ENCODE measurements around the gene CHAD. TPM values are rescaled to one million over a fixed set of nuclear protein-coding genes. Genes with fewer than 3 reads are reported as not detected.

The CHAD gene, protein sequence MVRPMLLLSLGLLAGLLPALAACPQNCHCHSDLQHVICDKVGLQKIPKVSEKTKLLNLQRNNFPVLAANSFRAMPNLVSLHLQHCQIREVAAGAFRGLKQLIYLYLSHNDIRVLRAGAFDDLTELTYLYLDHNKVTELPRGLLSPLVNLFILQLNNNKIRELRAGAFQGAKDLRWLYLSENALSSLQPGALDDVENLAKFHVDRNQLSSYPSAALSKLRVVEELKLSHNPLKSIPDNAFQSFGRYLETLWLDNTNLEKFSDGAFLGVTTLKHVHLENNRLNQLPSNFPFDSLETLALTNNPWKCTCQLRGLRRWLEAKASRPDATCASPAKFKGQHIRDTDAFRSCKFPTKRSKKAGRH
- not detected in 2 replicates for total RNA-seq (2022)
- Bru-seq, nascent RNA = not detected
- BruChase-seq, experiment 1, labeled RNA remaining after a 6-hour chase = not detected
- percentile 12 among the genes with signal in this experiment for BruChase-seq, experiment 2, labeled RNA remaining after a 2-hour chase
- long read RNA-seq, partial matches to known transcripts = 0 of 1 reads
- long read RNA-seq, other reads (novel, unspliced or antisense) = 1 of 1 reads

DNA sequence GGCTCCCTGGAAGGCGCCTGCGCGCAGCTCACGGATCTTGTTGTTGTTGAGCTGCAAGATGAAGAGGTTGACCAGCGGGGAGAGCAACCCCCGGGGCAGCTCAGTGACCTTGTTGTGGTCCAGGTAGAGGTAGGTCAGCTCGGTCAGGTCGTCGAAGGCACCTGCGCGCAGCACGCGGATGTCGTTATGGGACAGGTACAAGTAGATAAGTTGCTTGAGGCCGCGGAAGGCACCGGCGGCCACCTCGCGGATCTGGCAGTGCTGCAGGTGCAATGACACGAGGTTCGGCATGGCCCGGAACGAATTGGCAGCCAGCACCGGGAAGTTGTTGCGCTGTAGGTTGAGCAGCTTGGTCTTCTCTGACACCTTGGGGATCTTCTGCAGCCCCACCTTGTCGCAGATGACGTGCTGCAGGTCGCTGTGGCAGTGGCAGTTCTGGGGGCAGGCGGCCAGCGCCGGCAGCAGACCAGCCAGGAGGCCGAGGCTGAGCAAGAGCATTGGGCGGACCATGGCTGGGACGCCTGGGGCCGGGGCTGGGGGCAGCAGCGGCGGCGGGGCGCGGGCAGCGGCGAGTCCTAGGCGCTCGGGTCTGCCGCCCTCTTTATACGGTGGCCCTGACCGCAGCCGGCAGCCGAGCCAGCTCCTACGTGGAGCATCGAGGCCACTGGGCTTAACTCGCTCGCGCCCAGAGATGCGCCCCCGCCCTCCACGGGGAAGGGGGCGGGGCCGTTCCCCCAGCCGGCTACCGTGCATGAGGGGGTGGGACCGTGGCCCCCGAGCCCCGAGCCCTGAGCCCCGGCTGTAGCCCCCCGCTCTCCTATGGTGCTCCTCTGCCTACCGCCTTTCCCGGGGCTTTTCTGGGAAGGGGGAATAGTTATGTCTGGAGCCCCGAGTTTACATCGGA is at the start of gene CHAD:
CHAD (minus strand) TSS at position 577 of the 904 bp plus-strand sequence; CDS start at position 510, 67 bp downstream.
- TF ChIP-seq, protein P1, sequence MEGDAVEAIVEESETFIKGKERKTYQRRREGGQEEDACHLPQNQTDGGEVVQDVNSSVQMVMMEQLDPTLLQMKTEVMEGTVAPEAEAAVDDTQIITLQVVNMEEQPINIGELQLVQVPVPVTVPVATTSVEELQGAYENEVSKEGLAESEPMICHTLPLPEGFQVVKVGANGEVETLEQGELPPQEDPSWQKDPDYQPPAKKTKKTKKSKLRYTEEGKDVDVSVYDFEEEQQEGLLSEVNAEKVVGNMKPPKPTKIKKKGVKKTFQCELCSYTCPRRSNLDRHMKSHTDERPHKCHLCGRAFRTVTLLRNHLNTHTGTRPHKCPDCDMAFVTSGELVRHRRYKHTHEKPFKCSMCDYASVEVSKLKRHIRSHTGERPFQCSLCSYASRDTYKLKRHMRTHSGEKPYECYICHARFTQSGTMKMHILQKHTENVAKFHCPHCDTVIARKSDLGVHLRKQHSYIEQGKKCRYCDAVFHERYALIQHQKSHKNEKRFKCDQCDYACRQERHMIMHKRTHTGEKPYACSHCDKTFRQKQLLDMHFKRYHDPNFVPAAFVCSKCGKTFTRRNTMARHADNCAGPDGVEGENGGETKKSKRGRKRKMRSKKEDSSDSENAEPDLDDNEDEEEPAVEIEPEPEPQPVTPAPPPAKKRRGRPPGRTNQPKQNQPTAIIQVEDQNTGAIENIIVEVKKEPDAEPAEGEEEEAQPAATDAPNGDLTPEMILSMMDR (IDR thresholded peaks at IDR 0.05; ENCODE audit: unreplicated experiment) = no peak
- CTCF ChIA-PET = interaction anchor here (0.6 kb wide), 2 partner anchors 9 to 493 kb away, joined by 3 read pairs; no protein-coding TSS in a partner anchor
- Mint-ChIP-seq H3K9me3 (ENCODE audit: unreplicated experiment) (no peaks in the 10 kb centered on the region), H3K36me3 (ENCODE audit: insufficient read depth, unreplicated experiment) (peaks cover 12% of the 10 kb centered on the region), H3K27ac (ENCODE audit: low read depth, unreplicated experiment) (no peak within 1 kb of the TSS), H3K27me3 (ENCODE audit: insufficient read depth, unreplicated experiment) (no peaks in the 10 kb centered on the region), H3K4me3 (ENCODE audit: unreplicated experiment) (no peak within 1 kb of the TSS), H3K4me1 (ENCODE audit: insufficient read depth, unreplicated experiment) (no peaks in the 10 kb centered on the region)
- POLR2A ChIA-PET = interaction anchor here (1.3 kb wide), 1 partner anchor 11 kb away, joined by 6 read pairs; no protein-coding TSS in a partner anchor
- no TSS peak for BruUV-seq (replicated peaks)
- no peak for DNase-seq (ENCODE audit: unreplicated experiment)
- intact Hi-C loops (cut with micrococcal nuclease) = no loop called here

DNA sequence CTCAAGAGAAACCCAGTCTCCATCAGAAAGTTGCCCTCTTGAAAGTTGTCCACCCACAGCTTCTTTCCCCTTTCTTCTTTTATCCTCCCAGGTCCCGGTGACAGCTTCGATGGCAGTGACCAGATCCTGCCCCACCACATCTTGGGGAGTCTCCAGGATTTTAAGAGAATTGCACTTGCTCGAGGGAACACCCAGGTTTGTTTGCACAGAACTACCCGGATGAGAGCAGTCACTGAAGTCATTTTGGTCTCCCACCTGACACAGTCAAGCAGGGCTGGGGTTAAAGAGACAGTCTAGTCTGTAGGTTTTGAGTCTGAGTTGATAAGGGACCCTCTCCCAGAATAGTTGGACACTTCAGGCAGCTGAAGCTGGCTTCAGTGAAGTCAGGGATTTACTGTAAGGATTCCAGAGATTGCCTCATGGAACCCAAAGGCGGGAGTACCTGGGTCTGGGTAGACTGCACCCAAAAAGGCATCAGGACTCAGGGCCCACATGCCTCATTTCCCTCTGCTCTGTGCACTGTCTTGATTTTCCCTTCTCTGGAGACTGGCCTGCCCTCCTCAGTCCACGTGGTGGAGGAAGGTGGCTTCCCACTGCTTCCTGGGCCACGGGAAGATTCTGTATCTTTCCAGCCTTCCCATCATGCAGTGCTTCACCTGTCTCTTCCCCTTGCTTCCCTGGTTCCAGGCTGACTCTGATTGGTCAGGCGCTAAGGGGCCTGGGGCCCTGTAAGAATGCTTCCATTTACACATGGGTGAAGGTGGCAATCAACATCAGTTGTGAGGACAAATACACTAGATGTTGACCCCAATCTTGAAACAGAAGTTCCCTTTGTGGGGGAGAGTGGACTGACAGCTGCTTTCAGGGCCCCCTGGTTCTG is 49.1 kb upstream of the CHAD start:
- no peaks in the 10 kb centered on the region for H3K36me3 Mint-ChIP-seq (ENCODE audit: insufficient read depth, unreplicated experiment)
- peak overlapping the region; percentile 14 for H3K27ac Mint-ChIP-seq (ENCODE audit: low read depth, unreplicated experiment)
- ChIA-PET CTCF (interaction anchor here (0.9 to 1.1 kb wide), 2 partner anchors 17 to 20 kb away, joined by 3 to 5 read pairs; no protein-coding TSS in a partner anchor), POLR2A (interaction anchor here (1.0 to 2.9 kb wide), 6 partner anchors 12 to 189 kb away, joined by 3 to 19 read pairs (median 4); no protein-coding TSS in a partner anchor)
- H3K9me3 Mint-ChIP-seq (ENCODE audit: unreplicated experiment) = no peaks in the 10 kb centered on the region
- intact Hi-C loops (cut with micrococcal nuclease) = no loop called here
- no peaks in the 10 kb centered on the region for H3K27me3 Mint-ChIP-seq (ENCODE audit: insufficient read depth, unreplicated experiment)
- H3K4me1 Mint-ChIP-seq (ENCODE audit: insufficient read depth, unreplicated experiment) = peaks cover 34% of the 10 kb centered on the region
- no TSS peak for BruUV-seq (replicated peaks)
- TF ChIP-seq, protein P1 (IDR thresholded peaks at IDR 0.05; ENCODE audit: unreplicated experiment) = no peak
- H3K4me3 Mint-ChIP-seq (ENCODE audit: unreplicated experiment) = no peak overlapping the region
- DNase-seq (ENCODE audit: unreplicated experiment) = no peak

DNA sequence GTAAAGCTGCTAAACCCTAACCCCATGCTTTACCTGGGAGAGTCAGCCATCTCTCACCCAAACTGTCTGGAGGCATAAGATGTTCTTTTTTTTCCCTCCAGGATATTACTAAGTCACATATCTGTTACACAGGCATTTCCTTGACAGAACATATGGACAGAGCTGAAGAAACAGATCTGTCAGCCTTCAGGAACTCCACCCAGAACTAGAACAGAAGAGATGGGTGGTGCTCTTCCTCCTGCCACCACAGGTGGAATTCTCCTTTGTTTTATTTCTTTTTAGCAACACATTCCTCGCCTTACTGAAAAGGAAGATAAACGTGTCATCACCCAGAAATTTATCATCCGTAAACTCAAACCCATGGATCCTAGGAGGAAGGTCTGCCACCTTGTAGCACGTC is 48.3 kb upstream of the CHAD start:
- ChIA-PET CTCF (interaction anchor here (0.6 to 2.7 kb wide), 4 partner anchors 12 to 23 kb away, joined by 3 to 14 read pairs (median 4); no protein-coding TSS in a partner anchor), POLR2A (interaction anchor here (0.8 to 3.0 kb wide), 5 partner anchors 12 to 190 kb away, joined by 3 to 13 read pairs (median 3); no protein-coding TSS in a partner anchor)
- TF ChIP-seq, protein P1 (IDR thresholded peaks at IDR 0.05; ENCODE audit: unreplicated experiment) = no peak
- DNase-seq (ENCODE audit: unreplicated experiment) = no peak
- Mint-ChIP-seq H3K4me3 (ENCODE audit: unreplicated experiment) (no peak overlapping the region), H3K36me3 (ENCODE audit: insufficient read depth, unreplicated experiment) (no peaks in the 10 kb centered on the region), H3K27me3 (ENCODE audit: insufficient read depth, unreplicated experiment) (no peaks in the 10 kb centered on the region), H3K4me1 (ENCODE audit: insufficient read depth, unreplicated experiment) (peaks cover 32% of the 10 kb centered on the region), H3K9me3 (ENCODE audit: unreplicated experiment) (no peaks in the 10 kb centered on the region), H3K27ac (ENCODE audit: low read depth, unreplicated experiment) (peak overlapping the region; percentile 14)
- BruUV-seq (replicated peaks) = no TSS peak
- intact Hi-C loops (cut with micrococcal nuclease) = no loop called here

Data from MCF 10A (cell line).